Naive thymus-derived CD8-positive, alpha-beta T cell (primary cell): ENCODE results near the gene CD86. TPM values are rescaled to one million over a fixed set of nuclear protein-coding genes. Genes with fewer than 3 reads are reported as not detected.

ENCODE experiments used
- ATAC-seq, 2 donors: fragments of 150-1000 bp; cut with Tn5 transposase in 1 of 2; sonication (Bioruptor Pico), chemical (Tn5 transposase) in 1 of 2; 1 replicate in 1 of 2; 2 replicates in 1 of 2; pipeline ENCODE4 v1.10.0; 2021; ENCODE audit warnings: mild to moderate bottlenecking in 2 of 2, moderate library complexity in 2 of 2
- POLR2A ChIA-PET: fragments of 350-600 bp; sonication (Branson Sonifier 250); formaldehyde crosslinking; loops from one replicate; lab custom pipeline; 2021; ENCODE audit warnings: antibody characterized with exemption; lab: Charles Lee
- DNase-seq, 10 donors: peaks; one replicate each; pipeline versions ENCODE4 v3.0.0 to v3.0.0-alpha.2; 2020 to 2022
- H3K27ac Mint-ChIP-seq, 10 donors: one replicate each; pipeline ENCODE4 v1.8.0; 2020 to 2022; ENCODE audit warnings: mild to moderate bottlenecking in 10 of 10, mixed read lengths in 10 of 10, moderate library complexity in 4 of 10, inconsistent platforms in 1 of 10
- H3K27me3 Mint-ChIP-seq, 5 donors: one replicate each; pipeline ENCODE4 v1.8.0; 2021 to 2022; ENCODE audit warnings: mixed read lengths in 5 of 5
- H3K36me3 Mint-ChIP-seq, 3 donors: one replicate each; pipeline ENCODE4 v1.8.0; 2020 to 2022; ENCODE audit warnings: mixed read lengths in 3 of 3, mild to moderate bottlenecking in 2 of 3, inconsistent platforms in 1 of 3
- H3K4me1 Mint-ChIP-seq, 4 donors: one replicate each; pipeline ENCODE4 v1.8.0; 2021 to 2022; ENCODE audit warnings: mixed read lengths in 4 of 4
- H3K4me3 Mint-ChIP-seq, 10 donors: one replicate each; pipeline ENCODE4 v1.8.0; 2020 to 2022; ENCODE audit warnings: mild to moderate bottlenecking in 10 of 10, mixed read lengths in 10 of 10, moderate library complexity in 6 of 10, inconsistent platforms in 1 of 10
- H3K9me3 Mint-ChIP-seq, 9 donors: one replicate each; pipeline ENCODE4 v1.8.0; 2020 to 2022; ENCODE audit warnings: mixed read lengths in 9 of 9, mild to moderate bottlenecking in 3 of 9, inconsistent platforms in 1 of 9, moderate library complexity in 1 of 9
- polyA plus RNA-seq, 3 donors: library from polyadenylated mRNA; unstranded; fragments of 300-500 nt; fragmentation: Illumina TruSeq; gene quantifications; one replicate each; pipeline ENCODE4 v1.2.3, GENCODE V29; 2021
- total RNA-seq, 8 experiments: library from RNA in 2 of 8; stranded (reverse) in 2 of 8; gene quantifications; one replicate each; pipeline ENCODE4 v1.2.3 and lab custom pipeline; 2021 to 2026

CD86 gene
- total and polyA plus RNA-seq, 5 experiments from 2014 or later = 0.36 to 0.83 (median 0.45) TPM; not detected in 2

DNA sequence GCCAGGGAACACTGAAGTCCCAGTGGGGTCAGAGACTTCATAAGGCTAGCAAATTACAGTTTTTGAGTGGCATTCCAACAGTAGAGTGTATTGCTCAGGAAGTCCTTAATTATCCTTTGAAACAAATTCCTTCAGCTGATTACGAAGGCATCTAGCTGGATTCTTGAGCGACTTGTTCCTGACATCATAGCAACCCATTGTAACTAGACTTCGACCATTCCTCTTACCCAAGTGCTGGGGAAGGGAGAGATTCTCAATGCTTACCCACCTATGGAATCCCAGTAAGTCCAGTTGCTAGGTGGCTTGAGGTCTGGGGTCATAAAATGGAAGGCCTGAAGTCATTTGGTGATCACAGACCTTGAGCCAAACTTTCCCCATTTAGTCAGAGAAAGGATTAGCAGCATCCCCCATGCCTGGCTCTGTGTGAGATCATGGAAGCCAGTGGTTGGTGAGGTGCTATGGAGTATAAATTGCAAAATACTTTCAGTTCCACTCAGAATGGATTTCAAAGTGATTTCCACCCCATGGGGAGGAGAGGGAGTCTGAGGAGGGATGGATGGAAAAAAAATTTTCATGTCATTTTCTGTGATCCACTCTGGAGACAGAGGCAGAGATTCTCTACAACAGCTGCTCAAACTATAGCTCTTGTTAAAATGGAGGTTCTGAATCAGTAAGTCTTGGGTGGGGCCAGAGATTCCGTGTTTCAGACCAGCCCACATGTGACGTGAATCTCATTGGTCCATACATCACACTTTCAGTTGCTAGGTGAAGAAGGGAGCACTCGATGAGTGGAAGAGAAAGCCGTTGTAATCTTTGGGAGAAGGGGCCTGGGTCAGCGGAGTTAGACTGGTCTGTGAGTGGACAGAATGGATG lies 45.7 kb downstream of the CD86 start:
- H3K4me3 Mint-ChIP-seq = peak overlapping the region in 1 of 10 donors; percentile 67
- POLR2A ChIA-PET = no interaction called here
- H3K4me1 Mint-ChIP-seq = peaks cover 5 to 20% (median 16%) of the 10 kb centered on the region in 4 donors
- H3K36me3 Mint-ChIP-seq = no peaks in the 10 kb centered on the region
- ATAC-seq = peak in 1 of 2 donors; percentile 29
- peak overlapping the region in 2 of 10 donors; percentile 4 to 49 for H3K27ac Mint-ChIP-seq
- no peaks in the 10 kb centered on the region for H3K27me3 Mint-ChIP-seq
- peak in 2 of 10 donors; percentile 4 to 9 for DNase-seq
- no peaks in the 10 kb centered on the region for H3K9me3 Mint-ChIP-seq

DNA sequence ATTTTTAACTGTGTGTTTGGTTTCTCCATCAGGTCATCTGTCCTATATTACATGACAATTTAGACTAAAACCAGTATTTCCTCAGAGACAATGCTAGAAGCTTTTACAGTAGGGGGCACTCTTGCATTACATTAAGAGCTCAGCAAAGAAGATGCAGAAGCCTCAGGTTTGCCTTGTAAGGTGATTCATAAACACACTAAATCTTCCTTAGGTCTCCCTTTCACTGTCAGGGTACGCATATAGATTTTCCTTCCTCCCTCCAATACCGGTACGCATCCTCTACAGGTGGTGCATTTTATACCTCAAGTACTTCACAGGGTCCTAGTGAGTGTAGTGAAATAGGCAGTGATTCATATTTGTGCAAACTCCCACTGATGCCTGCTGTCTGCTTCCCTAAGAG lies 46.5 kb downstream of the CD86 start:
- H3K4me1 Mint-ChIP-seq = peaks cover 5 to 20% (median 16%) of the 10 kb centered on the region in 4 donors
- DNase-seq (peak in 5 of 10 donors; percentile 36 to 71 (median 57)), ATAC-seq (peak; percentile 59 to 72)
- POLR2A ChIA-PET = no interaction called here
- no peaks in the 10 kb centered on the region for H3K27me3 Mint-ChIP-seq
- no peaks in the 10 kb centered on the region for H3K36me3 Mint-ChIP-seq
- peak overlapping the region in 4 of 10 donors; percentile 2 to 49 (median 10) for H3K27ac Mint-ChIP-seq
- H3K4me3 Mint-ChIP-seq = no peak overlapping the region
- no peaks in the 10 kb centered on the region for H3K9me3 Mint-ChIP-seq

DNA sequence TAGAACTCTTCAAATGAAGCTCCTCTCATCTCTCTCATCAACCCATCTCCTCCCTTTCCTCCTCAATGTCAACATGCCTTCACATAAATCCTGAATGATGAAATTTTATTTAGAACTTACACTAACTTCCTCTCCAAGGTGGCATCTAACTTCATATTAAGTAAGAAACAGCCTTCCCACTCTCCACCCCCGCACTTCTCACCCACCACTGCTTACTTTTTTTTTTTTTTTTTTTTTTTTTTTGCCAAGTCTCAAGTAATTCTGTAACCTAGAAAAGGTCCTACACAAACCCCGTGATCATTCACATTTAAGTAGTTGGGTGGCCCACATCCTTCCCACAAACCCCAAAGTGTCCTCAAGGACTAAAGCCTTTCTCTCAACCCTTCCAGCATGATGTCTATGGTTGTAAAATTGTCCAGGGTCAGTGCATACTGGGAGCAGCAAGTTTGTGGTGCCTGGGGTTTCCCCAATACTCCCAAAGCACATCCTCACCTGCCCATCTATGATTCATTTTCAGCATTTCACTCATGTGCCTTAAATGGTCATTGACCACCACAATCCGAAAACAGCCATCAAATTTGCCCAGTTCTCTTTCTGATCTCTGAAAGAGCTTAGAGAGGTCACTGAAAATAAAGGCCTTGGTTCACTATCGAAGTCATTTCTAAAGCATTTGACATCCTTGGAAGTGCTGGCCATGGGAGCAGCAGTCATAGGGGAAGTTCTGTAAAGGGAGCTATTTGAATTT lies 47.2 kb downstream of the CD86 start:
- H3K27ac Mint-ChIP-seq = peak overlapping the region in 4 of 10 donors; percentile 8 to 34 (median 10)
- H3K36me3 Mint-ChIP-seq = no peaks in the 10 kb centered on the region
- DNase-seq (no peak), ATAC-seq (no peak)
- POLR2A ChIA-PET = no interaction called here
- peak overlapping the region in 1 of 10 donors; percentile 6 for H3K4me3 Mint-ChIP-seq
- H3K4me1 Mint-ChIP-seq = peaks cover 5 to 20% (median 16%) of the 10 kb centered on the region in 4 donors
- H3K27me3 Mint-ChIP-seq = no peaks in the 10 kb centered on the region
- no peaks in the 10 kb centered on the region for H3K9me3 Mint-ChIP-seq

DNA sequence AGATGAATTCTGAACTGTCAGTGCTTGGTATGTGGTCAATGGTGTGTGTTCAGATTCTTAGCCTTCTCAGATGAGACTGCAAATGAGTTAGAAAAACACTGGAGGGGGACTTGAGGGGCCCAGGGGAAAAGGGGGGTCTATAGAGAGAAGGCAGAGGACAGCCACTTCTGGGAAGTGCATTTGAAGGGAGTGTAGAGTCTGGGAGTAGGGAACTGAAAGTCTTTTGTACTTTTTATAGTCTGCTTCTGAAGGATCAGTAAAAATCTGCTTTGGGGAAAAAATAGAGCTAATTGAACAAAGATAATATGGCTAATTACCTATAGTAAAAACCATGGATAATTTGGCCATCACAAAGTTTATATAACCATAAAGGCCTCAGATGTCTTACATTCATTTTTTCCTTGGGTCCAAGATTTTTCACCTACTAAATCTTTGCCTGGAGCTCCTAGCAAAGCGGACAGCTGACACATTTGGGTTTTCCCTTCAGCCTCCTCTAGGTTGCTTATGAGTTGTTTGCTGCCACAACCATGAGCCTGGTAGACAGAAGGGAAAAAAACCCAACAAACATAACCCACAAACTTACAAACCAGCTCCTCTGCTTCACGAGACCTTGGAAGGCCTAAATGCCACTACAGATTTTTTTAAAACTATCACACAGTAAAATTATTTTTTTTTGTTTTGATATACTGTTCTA lies 48.8 kb downstream of the CD86 start:
- no peak for DNase-seq
- POLR2A ChIA-PET = no interaction called here
- Mint-ChIP-seq H3K4me3 (no peak overlapping the region), H3K27ac (no peak overlapping the region), H3K36me3 (no peaks in the 10 kb centered on the region), H3K9me3 (no peaks in the 10 kb centered on the region), H3K4me1 (peaks cover 5 to 20% (median 16%) of the 10 kb centered on the region in 4 donors), H3K27me3 (peaks cover 0 to 10% (median 0%) of the 10 kb centered on the region in 5 donors)
- ATAC-seq = no peak

DNA sequence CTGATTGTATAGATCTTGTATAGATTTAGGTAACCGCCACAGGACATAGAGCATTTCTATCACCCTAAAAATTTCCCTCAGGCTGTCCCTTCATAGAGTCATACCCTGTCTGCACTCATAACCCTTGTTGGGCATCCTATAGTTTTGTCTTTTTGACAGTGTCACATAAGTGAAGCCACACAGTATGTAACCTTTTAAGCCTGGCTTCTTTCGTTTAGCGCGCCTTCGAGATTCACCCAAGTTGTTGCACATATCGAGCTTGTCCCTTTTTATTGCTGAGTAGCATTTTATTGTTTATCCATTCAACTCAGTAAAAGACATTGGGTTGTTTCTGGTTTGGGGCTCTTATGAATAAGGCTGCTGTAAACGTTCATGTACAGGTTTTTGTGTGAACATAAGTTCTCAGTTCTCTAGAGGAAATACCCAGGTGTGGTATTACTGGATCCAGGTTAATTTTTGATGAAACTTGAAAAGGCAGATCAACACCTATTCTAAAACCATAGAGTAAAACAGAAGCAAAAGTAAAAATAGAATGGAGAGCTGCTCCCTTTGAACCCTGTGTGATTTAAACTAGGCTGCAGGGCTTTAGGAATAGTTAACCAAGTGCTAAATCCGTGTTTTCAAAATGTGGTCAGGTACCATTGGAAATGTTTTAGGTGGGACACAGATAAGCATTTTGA lies 49.5 kb downstream of the CD86 start:
- H3K27ac Mint-ChIP-seq = no peak overlapping the region
- H3K27me3 Mint-ChIP-seq = peaks cover 0 to 13% (median 0%) of the 10 kb centered on the region in 5 donors
- no peak for DNase-seq
- POLR2A ChIA-PET = no interaction called here
- H3K36me3 Mint-ChIP-seq = no peaks in the 10 kb centered on the region
- H3K4me3 Mint-ChIP-seq = no peak overlapping the region
- no peaks in the 10 kb centered on the region for H3K9me3 Mint-ChIP-seq
- no peak for ATAC-seq
- peaks cover 5 to 20% (median 16%) of the 10 kb centered on the region in 4 donors for H3K4me1 Mint-ChIP-seq

DNA sequence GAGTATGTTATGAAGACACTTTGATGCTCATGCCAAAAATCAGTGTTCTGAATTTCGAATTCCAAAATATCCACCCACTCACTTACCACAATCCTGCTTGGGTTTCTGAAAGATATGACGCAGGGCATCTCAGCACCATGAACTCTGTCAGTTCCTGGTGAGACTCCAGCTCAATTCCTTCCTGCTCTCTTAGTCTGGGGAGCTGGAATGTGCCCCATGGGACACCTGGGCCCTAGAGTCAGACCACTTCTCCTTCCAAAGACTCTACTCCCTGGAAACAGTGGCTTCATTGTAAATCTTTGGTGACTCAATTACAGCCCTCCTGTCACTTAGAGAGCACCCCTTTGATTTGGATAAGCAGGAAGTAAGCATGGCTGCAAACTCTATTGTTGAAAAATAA lies 50.5 kb downstream of the CD86 start:
- H3K4me1 Mint-ChIP-seq = peaks cover 5 to 20% (median 16%) of the 10 kb centered on the region in 4 donors
- H3K27ac Mint-ChIP-seq = peak overlapping the region in 1 of 10 donors; percentile 23
- no peaks in the 10 kb centered on the region for H3K9me3 Mint-ChIP-seq
- DNase-seq (no peak), ATAC-seq (no peak)
- no peaks in the 10 kb centered on the region for H3K36me3 Mint-ChIP-seq
- no peak overlapping the region for H3K4me3 Mint-ChIP-seq
- POLR2A ChIA-PET = no interaction called here
- peaks cover 0 to 14% (median 2%) of the 10 kb centered on the region in 5 donors for H3K27me3 Mint-ChIP-seq

DNA sequence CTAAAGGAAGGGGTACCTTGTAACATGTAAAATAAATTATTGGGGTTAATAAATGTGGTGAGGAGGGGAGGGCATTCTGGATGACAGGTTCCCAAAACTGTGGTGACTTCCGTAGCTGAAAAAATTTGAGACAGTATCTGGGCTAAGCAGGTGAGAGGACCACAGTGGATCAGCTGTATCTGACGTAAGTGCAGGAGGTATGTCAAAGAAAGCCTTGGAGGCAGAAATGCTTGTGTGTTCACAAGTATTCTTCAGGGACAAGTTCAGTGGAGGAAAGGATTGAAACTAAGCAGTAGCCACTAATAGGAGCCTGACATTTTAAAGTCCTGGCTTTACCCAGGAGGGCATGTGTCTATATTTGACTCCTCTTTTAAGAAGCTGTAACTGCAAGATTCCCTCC lies 52.0 kb downstream of the CD86 start:
- Mint-ChIP-seq H3K27me3 (peaks cover 0 to 23% (median 2%) of the 10 kb centered on the region in 5 donors), H3K27ac (no peak overlapping the region), H3K4me1 (peaks cover 0 to 6% (median 5%) of the 10 kb centered on the region in 4 donors), H3K4me3 (no peak overlapping the region), H3K36me3 (no peaks in the 10 kb centered on the region), H3K9me3 (no peaks in the 10 kb centered on the region)
- POLR2A ChIA-PET = no interaction called here
- no peak for DNase-seq
- ATAC-seq = no peak

DNA sequence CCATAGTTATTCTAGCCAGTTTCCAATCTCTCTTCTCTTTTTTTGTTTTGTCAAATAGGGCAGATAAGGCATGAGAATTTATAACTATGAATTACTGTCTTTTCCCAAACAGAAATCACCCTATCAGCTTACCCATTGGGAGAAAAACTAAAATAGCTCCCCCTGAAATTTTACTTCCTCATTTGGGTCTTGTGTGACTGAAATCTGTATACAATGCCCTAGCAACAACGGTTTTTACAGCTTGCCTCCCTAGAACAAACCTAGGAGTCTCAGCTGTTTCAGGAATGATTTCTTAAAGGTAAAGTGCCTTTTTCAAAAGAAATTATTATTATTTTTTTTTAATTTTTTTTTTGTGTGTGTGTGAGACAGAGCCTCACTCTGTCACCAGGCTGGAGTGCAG lies 56.8 kb downstream of the CD86 start:
- Mint-ChIP-seq H3K36me3 (no peaks in the 10 kb centered on the region), H3K27ac (no peak overlapping the region)
- POLR2A ChIA-PET = no interaction called here

DNA sequence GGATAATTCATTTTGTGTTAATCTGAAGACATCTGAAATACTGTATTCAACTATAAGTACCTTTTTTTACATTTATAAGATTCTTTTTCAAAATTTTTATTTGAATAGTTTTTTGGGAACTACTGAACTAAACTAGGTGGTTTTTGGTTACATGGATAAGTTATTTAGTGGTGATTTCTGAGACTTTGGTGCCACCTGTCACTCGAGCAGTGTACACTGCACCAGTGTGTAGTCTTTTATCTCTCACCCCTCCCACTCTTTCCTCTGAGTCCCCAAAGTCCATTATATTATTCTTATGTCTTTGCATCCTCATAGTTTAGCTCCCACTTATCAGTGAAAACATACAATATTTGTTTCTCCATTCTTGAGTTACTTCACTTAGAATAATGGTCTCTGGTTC lies 57.6 kb downstream of the CD86 start:
- H3K4me1 Mint-ChIP-seq = no peaks in the 10 kb centered on the region
- H3K27ac Mint-ChIP-seq = no peak overlapping the region
- H3K4me3 Mint-ChIP-seq = no peak overlapping the region
- H3K27me3 Mint-ChIP-seq = peaks cover 2 to 25% (median 6%) of the 10 kb centered on the region in 5 donors
- DNase-seq (no peak), ATAC-seq (no peak)
- POLR2A ChIA-PET = no interaction called here
- H3K9me3 Mint-ChIP-seq = peaks cover 0 to 5% (median 0%) of the 10 kb centered on the region in 9 donors
- no peaks in the 10 kb centered on the region for H3K36me3 Mint-ChIP-seq

More for the DNA sequence above, 56.8 kb downstream of the CD86 start:
- DNase-seq = no peak
- H3K27me3 Mint-ChIP-seq = peaks cover 2 to 24% (median 6%) of the 10 kb centered on the region in 5 donors
- ATAC-seq = no peak
- no peak overlapping the region for H3K4me3 Mint-ChIP-seq
- peaks cover 0 to 5% (median 0%) of the 10 kb centered on the region in 9 donors for H3K9me3 Mint-ChIP-seq
- no peaks in the 10 kb centered on the region for H3K4me1 Mint-ChIP-seq

DNA sequence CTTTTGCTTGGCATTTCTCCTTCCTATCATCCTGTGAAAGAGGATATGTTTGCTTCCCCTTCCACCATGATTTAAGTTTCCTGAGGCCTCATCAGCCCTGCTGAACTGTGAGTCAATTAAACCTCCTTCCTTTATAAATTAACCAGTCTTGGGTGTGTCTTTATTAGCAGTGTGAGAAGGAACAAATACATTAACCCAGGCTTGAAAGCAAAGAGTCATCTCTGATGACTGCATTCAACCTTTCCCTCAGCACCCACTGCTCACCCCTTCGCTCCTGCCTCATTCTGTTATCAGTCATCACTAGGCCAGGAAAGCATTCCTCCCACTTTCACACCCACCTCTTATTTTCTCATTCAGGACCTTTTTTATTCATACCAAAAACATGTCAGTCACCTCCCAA lies 68.7 kb downstream of the CD86 start:
- H3K4me3 Mint-ChIP-seq = no peak overlapping the region
- ATAC-seq = no peak
- H3K27ac Mint-ChIP-seq = no peak overlapping the region
- POLR2A ChIA-PET = no interaction called here
- DNase-seq = no peak
- no peaks in the 10 kb centered on the region for H3K4me1 Mint-ChIP-seq
- peaks cover 0 to 35% (median 11%) of the 10 kb centered on the region in 5 donors for H3K27me3 Mint-ChIP-seq
- peaks cover 0 to 19% (median 8%) of the 10 kb centered on the region in 9 donors for H3K9me3 Mint-ChIP-seq
- peaks cover 0 to 12% (median 0%) of the 10 kb centered on the region in 3 donors for H3K36me3 Mint-ChIP-seq

DNA sequence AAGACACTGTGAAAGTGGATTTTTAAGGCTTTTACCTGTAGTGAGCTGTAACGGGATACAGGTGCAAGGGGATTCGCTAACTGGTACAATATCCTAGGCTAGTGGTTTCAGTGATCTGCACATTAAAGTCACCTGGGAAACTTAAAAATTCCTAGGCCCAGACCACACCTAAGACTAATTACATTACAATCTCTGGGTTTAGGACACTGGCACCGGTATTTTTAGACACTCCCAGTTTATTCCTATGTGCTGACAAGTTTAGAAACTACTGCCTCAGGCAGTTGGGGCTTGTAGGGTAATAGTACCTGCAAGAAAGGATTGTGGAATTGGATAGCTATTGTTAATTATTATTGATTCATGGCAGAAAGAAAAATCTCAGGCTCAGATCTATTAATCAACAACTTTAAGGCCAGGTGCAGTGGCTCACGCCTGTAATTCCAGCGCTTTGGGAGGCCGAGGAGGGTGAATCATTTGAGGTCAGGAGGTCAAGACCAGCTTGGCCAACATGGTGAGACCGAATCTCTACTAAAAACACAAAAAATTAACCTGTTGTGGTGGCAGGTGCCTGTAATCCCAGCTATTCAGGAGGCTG lies 77.9 kb downstream of the CD86 start:
- Mint-ChIP-seq H3K36me3 (no peaks in the 10 kb centered on the region), H3K27me3 (peaks cover 0 to 5% (median 3%) of the 10 kb centered on the region in 5 donors), H3K9me3 (peaks cover 0 to 5% (median 0%) of the 10 kb centered on the region in 9 donors), H3K4me1 (no peaks in the 10 kb centered on the region), H3K27ac (no peak overlapping the region), H3K4me3 (no peak overlapping the region)
- POLR2A ChIA-PET = no interaction called here
- no peak for DNase-seq
- ATAC-seq = no peak

DNA sequence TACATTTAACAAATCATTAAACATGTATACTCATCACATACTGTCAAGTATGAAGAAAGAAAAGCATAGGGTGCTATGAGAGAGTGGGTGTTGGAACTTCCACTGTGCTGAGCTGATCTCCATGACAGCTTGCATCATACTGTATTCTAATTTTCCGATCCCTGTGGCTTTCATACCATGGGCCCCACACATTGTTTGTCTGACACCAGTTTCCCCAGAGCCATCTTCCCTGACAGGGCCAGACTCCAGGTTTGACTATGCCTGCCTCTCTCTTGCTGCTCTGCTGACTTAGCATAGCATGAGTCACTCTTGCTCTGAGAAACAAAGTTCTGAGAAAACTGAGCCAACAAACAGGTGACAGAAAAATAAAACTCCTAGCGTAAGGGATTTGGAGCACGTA lies 91.3 kb downstream of the CD86 start:
- POLR2A ChIA-PET = no interaction called here
- no peak overlapping the region for H3K27ac Mint-ChIP-seq
- H3K36me3 Mint-ChIP-seq = peaks cover 0 to 7% (median 1%) of the 10 kb centered on the region in 3 donors
- peaks cover 0 to 10% (median 3%) of the 10 kb centered on the region in 9 donors for H3K9me3 Mint-ChIP-seq
- no peaks in the 10 kb centered on the region for H3K4me1 Mint-ChIP-seq
- ATAC-seq (no peak), DNase-seq (no peak)
- H3K27me3 Mint-ChIP-seq = peaks cover 3 to 20% (median 7%) of the 10 kb centered on the region in 5 donors
- H3K4me3 Mint-ChIP-seq = no peak overlapping the region
